ENCODE data around the gene PRTG. TPM values are rescaled to one million over a fixed set of nuclear protein-coding genes. Genes with fewer than 3 reads are reported as not detected.
"Not testable (repeated sequence)": the region's sequence is repeated elsewhere in the genome, so short reads cannot be mapped to it uniquely, and the experiment has no call there.

PRTG gene, protein sequence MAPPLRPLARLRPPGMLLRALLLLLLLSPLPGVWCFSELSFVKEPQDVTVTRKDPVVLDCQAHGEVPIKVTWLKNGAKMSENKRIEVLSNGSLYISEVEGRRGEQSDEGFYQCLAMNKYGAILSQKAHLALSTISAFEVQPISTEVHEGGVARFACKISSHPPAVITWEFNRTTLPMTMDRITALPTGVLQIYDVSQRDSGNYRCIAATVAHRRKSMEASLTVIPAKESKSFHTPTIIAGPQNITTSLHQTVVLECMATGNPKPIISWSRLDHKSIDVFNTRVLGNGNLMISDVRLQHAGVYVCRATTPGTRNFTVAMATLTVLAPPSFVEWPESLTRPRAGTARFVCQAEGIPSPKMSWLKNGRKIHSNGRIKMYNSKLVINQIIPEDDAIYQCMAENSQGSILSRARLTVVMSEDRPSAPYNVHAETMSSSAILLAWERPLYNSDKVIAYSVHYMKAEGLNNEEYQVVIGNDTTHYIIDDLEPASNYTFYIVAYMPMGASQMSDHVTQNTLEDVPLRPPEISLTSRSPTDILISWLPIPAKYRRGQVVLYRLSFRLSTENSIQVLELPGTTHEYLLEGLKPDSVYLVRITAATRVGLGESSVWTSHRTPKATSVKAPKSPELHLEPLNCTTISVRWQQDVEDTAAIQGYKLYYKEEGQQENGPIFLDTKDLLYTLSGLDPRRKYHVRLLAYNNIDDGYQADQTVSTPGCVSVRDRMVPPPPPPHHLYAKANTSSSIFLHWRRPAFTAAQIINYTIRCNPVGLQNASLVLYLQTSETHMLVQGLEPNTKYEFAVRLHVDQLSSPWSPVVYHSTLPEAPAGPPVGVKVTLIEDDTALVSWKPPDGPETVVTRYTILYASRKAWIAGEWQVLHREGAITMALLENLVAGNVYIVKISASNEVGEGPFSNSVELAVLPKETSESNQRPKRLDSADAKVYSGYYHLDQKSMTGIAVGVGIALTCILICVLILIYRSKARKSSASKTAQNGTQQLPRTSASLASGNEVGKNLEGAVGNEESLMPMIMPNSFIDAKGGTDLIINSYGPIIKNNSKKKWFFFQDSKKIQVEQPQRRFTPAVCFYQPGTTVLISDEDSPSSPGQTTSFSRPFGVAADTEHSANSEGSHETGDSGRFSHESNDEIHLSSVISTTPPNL
- total RNA-seq: 1 to 10 TPM in 1 of 3 donors, under 1 TPM in 2; 0.41 to 2.0 (median 0.78) TPM
- long read RNA-seq, donor 1: 0 reads
- long read RNA-seq, donor 2: 0 reads

DNA sequence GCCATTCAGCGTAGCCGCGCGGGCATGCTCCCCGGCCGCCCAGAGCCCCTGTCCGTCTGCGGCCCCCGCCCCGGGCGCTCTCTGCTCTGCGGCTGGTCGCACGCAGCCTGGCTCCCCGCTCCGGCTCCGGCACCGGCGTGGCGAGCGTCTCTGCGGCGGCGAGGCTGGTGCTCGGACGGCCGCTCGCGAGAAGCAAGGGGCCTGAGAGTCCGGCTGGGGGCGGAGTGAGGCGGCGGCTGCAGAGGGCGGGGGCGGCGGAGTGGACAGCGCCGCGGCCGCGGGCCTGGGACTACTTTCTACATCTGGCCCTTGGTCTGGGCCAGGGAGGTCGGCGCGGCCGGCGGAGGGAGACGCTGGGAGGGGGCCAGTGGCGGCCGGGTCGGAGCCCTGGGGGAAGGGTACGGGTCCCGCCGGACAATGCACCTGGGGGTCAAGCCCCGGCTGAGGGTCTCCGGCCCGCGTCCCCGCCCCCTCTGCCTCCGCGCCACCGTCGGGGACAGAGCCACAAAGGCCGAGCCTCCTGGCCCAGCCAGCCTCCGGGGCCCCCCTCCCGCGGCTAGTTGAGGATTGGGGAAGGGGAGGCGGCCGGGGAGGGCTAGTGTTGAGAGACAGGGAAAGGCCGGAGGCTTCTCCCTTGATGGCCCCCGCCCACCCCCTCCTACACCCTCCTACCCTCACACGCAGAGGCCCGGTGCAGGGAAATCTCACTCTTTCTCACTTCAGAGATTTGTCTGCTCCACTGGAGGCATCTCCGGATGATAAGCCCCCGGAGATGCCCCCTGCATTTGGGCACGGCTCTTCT lies at the start of gene PRTG:
TSS of gene PRTG (minus strand) at position 226 of the 802 bp plus-strand sequence. CDS start at position 5, 221 bp downstream.
- intact Hi-C loops (cut with DNase I, micrococcal nuclease): no loop called here
- DNase-seq: peak in 2 of 3 donors; percentile 38 to 56
- TF ChIP-seq, protein P1, sequence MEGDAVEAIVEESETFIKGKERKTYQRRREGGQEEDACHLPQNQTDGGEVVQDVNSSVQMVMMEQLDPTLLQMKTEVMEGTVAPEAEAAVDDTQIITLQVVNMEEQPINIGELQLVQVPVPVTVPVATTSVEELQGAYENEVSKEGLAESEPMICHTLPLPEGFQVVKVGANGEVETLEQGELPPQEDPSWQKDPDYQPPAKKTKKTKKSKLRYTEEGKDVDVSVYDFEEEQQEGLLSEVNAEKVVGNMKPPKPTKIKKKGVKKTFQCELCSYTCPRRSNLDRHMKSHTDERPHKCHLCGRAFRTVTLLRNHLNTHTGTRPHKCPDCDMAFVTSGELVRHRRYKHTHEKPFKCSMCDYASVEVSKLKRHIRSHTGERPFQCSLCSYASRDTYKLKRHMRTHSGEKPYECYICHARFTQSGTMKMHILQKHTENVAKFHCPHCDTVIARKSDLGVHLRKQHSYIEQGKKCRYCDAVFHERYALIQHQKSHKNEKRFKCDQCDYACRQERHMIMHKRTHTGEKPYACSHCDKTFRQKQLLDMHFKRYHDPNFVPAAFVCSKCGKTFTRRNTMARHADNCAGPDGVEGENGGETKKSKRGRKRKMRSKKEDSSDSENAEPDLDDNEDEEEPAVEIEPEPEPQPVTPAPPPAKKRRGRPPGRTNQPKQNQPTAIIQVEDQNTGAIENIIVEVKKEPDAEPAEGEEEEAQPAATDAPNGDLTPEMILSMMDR (IDR thresholded peaks at IDR 0.05): no peak
- Histone ChIP-seq H3K4me1 (ENCODE audit: low read depth) (peaks cover 13% of the 10 kb centered on the region), H3K36me3 (ENCODE audit: low read depth) (no peaks in the 10 kb centered on the region), H3K4me3 (peak within 1 kb of the TSS; percentile 17), H3K9me3 (no peaks in the 10 kb centered on the region)
- peak; percentile 78 for ATAC-seq

DNA sequence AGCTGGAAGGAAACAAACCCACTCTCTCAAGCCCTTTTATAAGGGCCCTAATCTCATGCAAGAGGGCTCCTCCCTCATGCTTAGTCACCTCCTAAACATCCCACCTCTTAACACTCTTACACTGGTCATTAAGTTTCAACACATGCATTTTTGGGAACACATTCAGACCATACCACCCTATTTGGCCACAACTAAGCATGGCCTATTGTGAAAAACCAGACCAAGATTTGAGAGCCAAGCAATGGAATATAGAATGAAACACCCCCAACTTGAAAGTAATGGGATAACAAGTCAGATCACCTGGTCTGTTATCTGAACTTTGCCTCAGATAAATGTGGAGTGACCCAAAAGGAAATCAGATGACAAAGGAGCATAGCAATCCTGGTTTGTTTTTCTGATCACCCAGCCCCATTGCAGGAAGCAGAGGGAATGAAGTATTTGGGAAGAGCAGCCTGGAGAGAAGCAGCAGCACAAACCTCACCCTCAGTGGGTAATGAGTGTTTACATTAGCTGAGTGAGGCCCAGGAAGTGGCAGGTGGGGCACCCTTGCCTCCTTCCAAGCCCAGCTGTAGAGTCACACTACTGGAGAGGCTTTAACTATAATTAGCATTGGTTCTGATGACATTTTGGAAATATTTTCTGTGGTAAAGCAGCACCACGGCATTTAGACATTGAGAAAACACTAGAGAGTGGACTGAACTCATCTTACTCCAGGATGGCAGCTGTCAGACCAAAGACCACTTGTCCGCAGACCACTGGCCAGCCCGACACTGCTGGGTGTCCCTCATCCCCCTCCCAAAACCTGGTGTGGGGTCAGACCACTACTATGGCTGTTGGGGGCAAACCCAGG lies 48.8 kb upstream of the PRTG start:
- Histone ChIP-seq H3K36me3 (ENCODE audit: low read depth) (no peaks in the 10 kb centered on the region), H3K9me3 (peaks cover 3% of the 10 kb centered on the region), H3K4me3 (no peak overlapping the region), H3K4me1 (ENCODE audit: low read depth) (no peaks in the 10 kb centered on the region)
- no peak for DNase-seq
- ATAC-seq: peak; percentile 46
- intact Hi-C loops (cut with DNase I, micrococcal nuclease): no loop called here
- TF ChIP-seq, protein P1 (IDR thresholded peaks at IDR 0.05): no peak

DNA sequence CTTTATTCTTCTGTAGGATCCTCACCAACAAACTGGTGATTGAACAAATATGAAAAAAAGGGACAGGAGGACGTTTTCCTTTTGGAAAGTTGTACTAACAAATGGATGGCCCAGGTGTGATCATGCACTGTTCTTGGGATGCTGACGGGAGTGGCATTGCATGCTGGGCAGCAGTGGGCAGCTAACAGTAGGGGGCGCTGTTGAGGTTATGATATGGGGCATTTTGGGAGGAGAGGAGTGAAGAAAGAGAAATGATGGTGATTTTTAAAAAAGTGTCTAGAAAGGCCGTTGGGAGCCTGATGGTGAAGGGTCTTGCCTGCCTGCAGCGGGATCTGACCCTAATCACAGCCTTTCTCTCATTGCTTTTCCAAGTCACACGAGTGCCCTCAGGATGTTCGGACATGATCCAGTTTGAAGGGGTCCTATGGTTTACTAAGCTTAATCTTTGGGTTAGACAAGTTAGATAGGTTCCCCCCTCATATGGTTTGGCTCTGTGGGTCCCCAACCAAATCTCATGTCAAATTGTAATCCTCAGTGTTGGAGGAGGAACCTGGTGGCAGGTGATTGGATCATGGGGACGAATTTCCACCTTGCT lies 46.2 kb upstream of the PRTG start:
- intact Hi-C loops (cut with DNase I, micrococcal nuclease): no loop called here
- Histone ChIP-seq H3K4me3 (no peak overlapping the region), H3K9me3 (peaks cover 1% of the 10 kb centered on the region), H3K36me3 (ENCODE audit: low read depth) (no peaks in the 10 kb centered on the region), H3K4me1 (ENCODE audit: low read depth) (no peaks in the 10 kb centered on the region)
- DNase-seq: peak in 2 of 3 donors; percentile 39 to 56
- peak; percentile 59 for ATAC-seq
- TF ChIP-seq, protein P1 (IDR thresholded peaks at IDR 0.05): peak; percentile 24

DNA sequence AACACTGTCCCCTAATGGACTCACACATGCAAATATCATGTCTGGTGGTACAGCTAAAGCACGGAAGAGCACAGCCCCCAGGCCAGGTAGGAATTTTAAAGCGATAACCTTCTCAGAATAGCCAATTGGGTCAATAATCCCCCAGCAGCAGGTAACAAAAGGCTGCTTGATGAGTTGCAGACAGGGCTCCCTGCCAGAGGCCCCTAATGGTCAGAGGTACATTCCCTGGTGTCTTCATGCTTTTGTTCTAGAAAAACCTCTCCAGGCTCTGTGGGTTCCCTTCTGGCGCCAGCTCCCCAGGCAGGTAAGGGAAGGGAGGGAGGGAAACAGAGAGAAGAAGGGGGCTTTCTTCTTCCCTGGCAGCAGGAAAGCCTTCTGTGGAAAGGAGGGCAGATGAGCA lies 43.4 kb upstream of the PRTG start:
- DNase-seq: no peak
- no peaks in the 10 kb centered on the region for H3K9me3 ChIP-seq
- H3K36me3 ChIP-seq (ENCODE audit: low read depth): no peaks in the 10 kb centered on the region
- no peak overlapping the region for H3K4me3 ChIP-seq
- TF ChIP-seq, protein P1 (IDR thresholded peaks at IDR 0.05): no peak
- intact Hi-C loops (cut with DNase I, micrococcal nuclease): no loop called here
- ATAC-seq: no peak
- no peaks in the 10 kb centered on the region for H3K4me1 ChIP-seq (ENCODE audit: low read depth)

DNA sequence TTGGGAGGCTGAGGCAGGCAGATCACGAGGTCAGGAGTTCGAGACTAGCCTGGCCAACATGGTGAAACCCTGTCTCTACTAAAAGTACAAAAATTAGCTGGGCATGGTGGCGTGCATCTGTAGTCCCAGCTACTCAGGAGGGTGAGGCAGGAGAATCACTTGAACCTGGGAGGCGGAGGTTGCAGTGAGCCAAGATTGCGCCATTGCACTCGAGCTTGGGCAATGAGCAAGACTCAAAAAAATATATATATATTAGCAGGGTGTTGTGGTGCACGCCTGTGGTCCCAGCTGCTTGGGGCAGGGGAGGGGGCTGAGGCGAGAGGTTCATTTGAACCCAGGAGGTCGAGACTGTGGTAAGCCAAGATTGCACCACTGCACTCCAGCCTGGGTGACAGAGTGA lies 42.6 kb upstream of the PRTG start:
- ATAC-seq; H3K4me3 ChIP-seq; H3K4me1 ChIP-seq (ENCODE audit: low read depth); intact Hi-C loops (cut with DNase I, micrococcal nuclease); H3K36me3 ChIP-seq (ENCODE audit: low read depth); DNase-seq; H3K9me3 ChIP-seq: not testable (repeated sequence)
